GM12875 (cell line): ENCODE results near the gene ZNF827.

Source experiments
- H3K4me3 ChIP-seq: one replicate; pipeline ENCODE4 v1.5.1; 2011; ENCODE audit warnings: low read depth, low read length, control low read depth
- TF ChIP-seq, protein P1 (sequence below): IDR thresholded peaks from 2 replicates; pipeline ENCODE4 v1.5.1; 2011; ENCODE audit warnings: low read depth, mild to moderate bottlenecking, control low read depth, inconsistent platforms, low read length, moderate library complexity, borderline replicate concordance; ENCODE audit not compliant: insufficient read depth

The ZNF827 gene

DNA sequence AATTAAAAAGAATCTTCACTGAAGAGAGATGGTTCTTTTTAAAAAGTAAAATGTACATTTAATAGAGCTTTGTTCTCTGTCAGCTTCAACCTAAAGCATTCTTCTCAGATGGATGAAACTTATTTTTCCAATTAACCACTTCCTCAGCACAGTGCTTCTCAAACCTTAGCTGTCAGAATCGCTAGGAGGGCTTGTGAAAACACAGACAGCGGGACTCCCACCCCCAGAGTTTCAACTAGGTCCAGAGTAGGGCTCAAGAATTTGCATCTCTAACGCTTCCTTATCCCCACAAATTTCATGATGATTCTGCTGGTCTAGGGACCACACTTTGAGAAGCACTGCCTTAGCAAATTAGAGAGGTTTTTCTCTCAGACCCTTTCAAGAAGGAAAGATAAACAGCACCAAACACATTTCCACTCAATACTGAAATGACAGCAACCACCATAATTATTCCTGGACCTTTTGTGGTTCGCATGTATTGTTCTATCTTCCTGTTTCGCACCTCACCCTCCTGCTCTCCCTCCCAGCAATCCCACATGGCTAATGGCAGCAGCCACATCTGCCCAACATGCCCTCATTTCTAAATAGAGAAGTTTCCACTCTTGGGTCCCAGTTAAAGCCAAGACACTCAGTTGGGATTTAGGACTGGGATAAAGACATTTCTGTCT is 73.2 kb downstream of the ZNF827 start:
- no peak overlapping the region for H3K4me3 ChIP-seq
- TF ChIP-seq, protein P1, sequence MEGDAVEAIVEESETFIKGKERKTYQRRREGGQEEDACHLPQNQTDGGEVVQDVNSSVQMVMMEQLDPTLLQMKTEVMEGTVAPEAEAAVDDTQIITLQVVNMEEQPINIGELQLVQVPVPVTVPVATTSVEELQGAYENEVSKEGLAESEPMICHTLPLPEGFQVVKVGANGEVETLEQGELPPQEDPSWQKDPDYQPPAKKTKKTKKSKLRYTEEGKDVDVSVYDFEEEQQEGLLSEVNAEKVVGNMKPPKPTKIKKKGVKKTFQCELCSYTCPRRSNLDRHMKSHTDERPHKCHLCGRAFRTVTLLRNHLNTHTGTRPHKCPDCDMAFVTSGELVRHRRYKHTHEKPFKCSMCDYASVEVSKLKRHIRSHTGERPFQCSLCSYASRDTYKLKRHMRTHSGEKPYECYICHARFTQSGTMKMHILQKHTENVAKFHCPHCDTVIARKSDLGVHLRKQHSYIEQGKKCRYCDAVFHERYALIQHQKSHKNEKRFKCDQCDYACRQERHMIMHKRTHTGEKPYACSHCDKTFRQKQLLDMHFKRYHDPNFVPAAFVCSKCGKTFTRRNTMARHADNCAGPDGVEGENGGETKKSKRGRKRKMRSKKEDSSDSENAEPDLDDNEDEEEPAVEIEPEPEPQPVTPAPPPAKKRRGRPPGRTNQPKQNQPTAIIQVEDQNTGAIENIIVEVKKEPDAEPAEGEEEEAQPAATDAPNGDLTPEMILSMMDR = no peak

DNA sequence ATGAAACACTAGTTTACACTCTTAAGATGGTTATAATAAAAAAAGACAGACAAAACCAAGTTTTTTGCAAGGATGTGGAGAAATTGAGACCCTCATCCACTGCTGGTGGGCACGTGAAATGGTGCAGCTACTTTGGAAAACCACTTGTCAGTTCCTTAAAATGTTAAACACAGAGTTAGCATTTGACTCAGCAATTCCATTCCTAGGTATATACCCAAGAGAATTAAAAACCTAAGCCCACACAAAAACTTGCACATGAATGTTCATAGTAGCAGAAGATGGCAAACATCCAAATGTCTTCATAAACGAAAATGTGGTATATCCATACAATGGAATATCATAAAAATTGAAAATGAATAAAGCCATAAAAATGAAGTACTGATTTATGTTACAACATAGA is 75.4 kb downstream of the ZNF827 start:
- H3K4me3 ChIP-seq = no peak overlapping the region
- TF ChIP-seq, protein P1 = no peak

DNA sequence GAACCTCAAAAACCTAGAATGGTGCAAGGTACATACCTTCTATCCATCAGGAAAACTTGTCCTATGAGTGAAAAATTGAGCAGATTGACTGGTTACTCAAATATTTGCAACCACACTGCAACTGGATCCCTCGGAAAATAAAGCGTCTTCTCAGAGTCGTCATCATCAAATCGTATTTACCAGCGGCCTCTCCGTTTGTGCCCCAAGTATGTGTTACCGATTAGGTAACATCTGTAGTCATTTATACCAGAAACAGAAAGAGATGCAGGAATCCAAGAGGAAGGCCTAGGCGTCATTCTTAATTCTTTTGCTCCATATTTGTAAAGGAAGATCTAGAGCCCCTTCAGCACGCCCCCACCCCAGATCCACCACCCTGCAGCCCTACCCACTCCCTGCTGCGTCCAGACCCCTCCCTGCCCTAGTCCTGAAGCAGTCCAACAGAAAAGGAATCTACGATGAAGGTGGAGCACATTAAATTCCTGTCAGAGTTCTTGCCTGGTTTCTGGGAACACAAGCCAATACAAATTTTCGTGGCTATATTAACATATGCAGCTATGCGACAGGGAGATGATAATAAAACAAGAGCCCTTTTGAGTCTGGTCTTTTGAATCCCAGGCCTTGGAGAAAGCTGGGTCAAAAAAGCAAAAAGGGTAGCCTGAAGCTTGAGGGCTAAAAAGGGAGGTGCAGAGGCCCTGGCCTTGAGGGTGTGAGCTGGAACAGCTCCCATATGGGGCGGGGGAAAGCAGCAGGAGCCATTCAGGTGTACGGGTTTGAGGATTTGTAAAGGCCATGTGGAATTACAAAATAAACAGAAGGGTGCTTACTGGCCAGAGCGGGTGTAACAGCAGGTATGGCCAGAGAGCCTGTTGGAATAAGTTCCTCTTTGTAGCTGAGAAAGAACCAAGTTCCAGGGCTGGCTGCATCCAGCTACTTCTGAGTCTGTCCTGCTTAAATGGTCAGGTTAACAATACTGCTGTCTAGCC is 77.0 kb downstream of the ZNF827 start:
- no peak overlapping the region for H3K4me3 ChIP-seq
- TF ChIP-seq, protein P1 = no peak

DNA sequence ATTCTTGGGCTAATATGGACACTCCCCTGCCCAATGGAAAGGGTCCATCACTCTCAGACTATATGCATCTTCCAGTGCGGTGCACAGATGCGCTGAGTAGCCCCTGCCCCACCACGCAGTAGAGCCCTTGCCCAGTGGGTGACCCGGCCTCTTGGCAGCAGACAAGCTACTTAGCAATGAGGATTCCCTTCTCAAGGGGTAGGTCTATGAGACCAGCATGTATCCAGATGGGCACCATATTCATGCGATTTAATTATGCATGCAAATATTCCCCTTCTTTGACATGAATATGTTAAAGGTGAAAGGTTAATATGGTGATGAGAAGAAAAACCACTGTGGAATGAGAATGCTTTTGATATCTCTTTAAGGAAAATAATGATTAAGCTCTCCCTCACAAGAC is 77.7 kb downstream of the ZNF827 start:
- TF ChIP-seq, protein P1 = no peak
- H3K4me3 ChIP-seq = no peak overlapping the region

DNA sequence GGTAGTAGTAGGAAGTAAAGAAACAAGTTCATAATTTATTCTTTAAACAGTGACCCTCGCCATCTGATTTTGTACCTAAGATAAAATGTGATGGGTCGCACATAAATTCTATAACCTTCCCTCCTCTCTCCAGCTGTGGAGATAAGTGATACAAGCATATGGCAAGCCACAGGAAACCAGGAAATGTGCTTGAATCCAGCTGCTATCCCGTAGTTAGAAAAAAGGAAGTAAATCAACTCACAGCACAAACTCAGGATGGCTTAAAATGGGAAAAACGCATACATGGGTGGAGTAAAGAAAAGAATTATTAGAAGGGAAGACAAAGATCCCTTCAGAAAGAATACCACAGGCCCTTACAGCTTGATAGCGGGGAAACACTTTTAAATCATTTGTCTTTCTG is 78.2 kb downstream of the ZNF827 start:
- TF ChIP-seq, protein P1 = no peak
- no peak overlapping the region for H3K4me3 ChIP-seq

DNA sequence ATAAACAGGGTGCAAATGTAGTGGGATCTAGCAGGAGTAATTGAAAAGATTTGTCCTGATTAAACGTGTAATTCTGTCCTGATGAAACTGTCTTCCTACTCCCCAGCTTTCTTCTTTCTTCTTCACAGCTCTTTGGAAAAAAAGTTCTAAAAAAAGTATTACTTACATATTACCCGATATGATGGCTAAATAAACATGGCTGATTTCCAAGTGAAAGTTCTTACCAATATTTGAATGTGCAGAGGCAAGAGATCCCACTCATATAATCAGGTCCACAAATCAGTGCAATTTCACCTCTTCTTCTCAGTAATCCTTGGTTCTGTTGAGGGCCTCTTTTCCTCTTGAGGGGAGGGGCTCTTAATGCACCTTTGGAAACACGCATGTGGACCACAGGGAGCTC is 78.7 kb downstream of the ZNF827 start:
- TF ChIP-seq, protein P1 = no peak
- no peak overlapping the region for H3K4me3 ChIP-seq
